ENCODE results near the gene FOXO3.
"Not testable (repeated sequence)": the region's sequence is repeated elsewhere in the genome, so short reads cannot be mapped to it uniquely, and the experiment has no call there.

DNA sequence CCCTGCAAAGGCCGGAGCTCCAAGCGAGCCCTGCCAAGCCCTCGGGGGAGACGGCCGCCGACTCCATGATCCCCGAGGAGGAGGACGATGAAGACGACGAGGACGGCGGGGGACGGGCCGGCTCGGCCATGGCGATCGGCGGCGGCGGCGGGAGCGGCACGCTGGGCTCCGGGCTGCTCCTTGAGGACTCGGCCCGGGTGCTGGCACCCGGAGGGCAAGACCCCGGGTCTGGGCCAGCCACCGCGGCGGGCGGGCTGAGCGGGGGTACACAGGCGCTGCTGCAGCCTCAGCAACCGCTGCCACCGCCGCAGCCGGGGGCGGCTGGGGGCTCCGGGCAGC, 561 bp downstream of the FOXO3 start:
- TF ChIP-seq, protein P1, sequence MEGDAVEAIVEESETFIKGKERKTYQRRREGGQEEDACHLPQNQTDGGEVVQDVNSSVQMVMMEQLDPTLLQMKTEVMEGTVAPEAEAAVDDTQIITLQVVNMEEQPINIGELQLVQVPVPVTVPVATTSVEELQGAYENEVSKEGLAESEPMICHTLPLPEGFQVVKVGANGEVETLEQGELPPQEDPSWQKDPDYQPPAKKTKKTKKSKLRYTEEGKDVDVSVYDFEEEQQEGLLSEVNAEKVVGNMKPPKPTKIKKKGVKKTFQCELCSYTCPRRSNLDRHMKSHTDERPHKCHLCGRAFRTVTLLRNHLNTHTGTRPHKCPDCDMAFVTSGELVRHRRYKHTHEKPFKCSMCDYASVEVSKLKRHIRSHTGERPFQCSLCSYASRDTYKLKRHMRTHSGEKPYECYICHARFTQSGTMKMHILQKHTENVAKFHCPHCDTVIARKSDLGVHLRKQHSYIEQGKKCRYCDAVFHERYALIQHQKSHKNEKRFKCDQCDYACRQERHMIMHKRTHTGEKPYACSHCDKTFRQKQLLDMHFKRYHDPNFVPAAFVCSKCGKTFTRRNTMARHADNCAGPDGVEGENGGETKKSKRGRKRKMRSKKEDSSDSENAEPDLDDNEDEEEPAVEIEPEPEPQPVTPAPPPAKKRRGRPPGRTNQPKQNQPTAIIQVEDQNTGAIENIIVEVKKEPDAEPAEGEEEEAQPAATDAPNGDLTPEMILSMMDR (optimal IDR thresholded peaks at IDR 0.05 in 1 of 3, IDR thresholded peaks at IDR 0.05 in 1 of 3, conservative IDR thresholded peaks at IDR 0.05 in 1 of 3; ENCODE audit: extremely low read depth in 1 of 3, insufficient read depth in 2 of 3, low read length in 3 of 3), result not testable (repeated sequence)
- not testable (repeated sequence) for TF ChIP-seq EZH2 (IDR thresholded peaks at IDR 0.05; ENCODE audit: low read length)
